HEK293 (cell line): ENCODE results near the gene THBS1.

Experiments used
- CTCF ChIA-PET: fragments of 350-600 bp; formaldehyde crosslinking; extraction: SDS; loops from one replicate; lab custom pipeline; 2021; ENCODE audit warnings: antibody characterized with exemption; lab: Yijun Ruan, JAX
- POLR2A ChIA-PET: fragments of 300-600 bp; formaldehyde crosslinking; extraction: SDS; loops from one replicate; lab custom pipeline; 2020; ENCODE audit warnings: antibody characterized with exemption, inconsistent platforms; lab: Yijun Ruan, JAX
- H3K27ac ChIP-seq: fragments of 200-500 bp; sonication (Bioruptor generic); 2 replicates; pipeline ENCODE4 v1.5.1; 2014; ENCODE audit warnings: low read depth, low read length, control low read depth, inconsistent platforms; ENCODE audit errors: extremely low read depth
- H3K36me3 ChIP-seq, 2 experiments: fragments of 200-500 bp in 1 of 2; sonication (Bioruptor generic) in 1 of 2; 1 replicate in 1 of 2; 2 replicates in 1 of 2; pipeline ENCODE4 v1.5.1; 2014 to 2017; ENCODE audit warnings: inconsistent platforms in 2 of 2, low read length in 2 of 2; ENCODE audit not compliant: control insufficient read depth in 2 of 2, insufficient read depth in 1 of 2
- H3K4me1 ChIP-seq: fragments of 200-500 bp; sonication (Bioruptor generic); 2 replicates; pipeline ENCODE4 v1.5.1; 2014; ENCODE audit warnings: mild to moderate bottlenecking, low read length, inconsistent platforms; ENCODE audit not compliant: control insufficient read depth, insufficient read depth
- H3K4me3 ChIP-seq: 2 replicates; pipeline ENCODE4 v1.5.1; 2011; ENCODE audit warnings: low read depth, mild to moderate bottlenecking, control low read depth, low read length, moderate library complexity
- H3K9me3 ChIP-seq: fragments of 200-500 bp; sonication (Bioruptor generic); 2 replicates; pipeline ENCODE4 v1.5.1; 2014; ENCODE audit warnings: low read depth, low read length, inconsistent platforms; ENCODE audit not compliant: control insufficient read depth, insufficient read depth
- HOXC10 ChIP-seq: sonication (generic); formaldehyde crosslinking; IDR thresholded peaks from 2 replicates; pipeline ENCODE4 v1.8.1; 2023; ENCODE audit warnings: mild to moderate bottlenecking, missing genetic modification reagents
- IKZF3 ChIP-seq: fragments of 450-650 bp; IDR thresholded peaks from 2 replicates; pipeline ENCODE4 v1.5.0; 2018; ENCODE audit warnings: missing biosample characterization, mild to moderate bottlenecking, missing genetic modification characterization, moderate library complexity
- KLF17 ChIP-seq: fragments of 450-650 bp; formaldehyde crosslinking; IDR thresholded peaks from 2 replicates; pipeline ENCODE4 v1.5.1; 2016; ENCODE audit warnings: missing biosample characterization, missing genetic modification characterization
- KLF8 ChIP-seq: fragments of 450-650 bp; formaldehyde crosslinking; IDR thresholded peaks from 2 replicates; pipeline ENCODE4 v1.5.1; 2016; ENCODE audit warnings: missing biosample characterization, missing genetic modification characterization
- KLF9 ChIP-seq: fragments of 450-650 bp; formaldehyde crosslinking; IDR thresholded peaks from 2 replicates; pipeline ENCODE4 v1.5.1; 2016; ENCODE audit warnings: missing biosample characterization, missing genetic modification characterization, low read depth
- SETDB1 ChIP-seq: IDR thresholded peaks from one replicate; pipeline ENCODE4 v1.6.1; 2017; ENCODE audit warnings: mild to moderate bottlenecking, low read length, moderate library complexity, mixed read lengths; ENCODE audit not compliant: insufficient read length
- ZBTB1 ChIP-seq: fragments of 450-650 bp; formaldehyde crosslinking; IDR thresholded peaks from 2 replicates; pipeline ENCODE4 v1.5.1; 2016; ENCODE audit warnings: missing biosample characterization, missing genetic modification characterization
- ZNF157 ChIP-seq: fragments of 450-650 bp; formaldehyde crosslinking; IDR thresholded peaks from 2 replicates; pipeline ENCODE4 v1.5.1; 2016; ENCODE audit warnings: missing biosample characterization, missing genetic modification characterization
- ZNF184 ChIP-seq: fragments of 450-650 bp; IDR thresholded peaks from 2 replicates; pipeline ENCODE4 v1.5.1; 2018; ENCODE audit warnings: missing biosample characterization, mild to moderate bottlenecking, missing genetic modification characterization
- ZNF214 ChIP-seq: fragments of 450-650 bp; formaldehyde crosslinking; IDR thresholded peaks from 2 replicates; pipeline ENCODE4 v1.5.1; 2017; ENCODE audit warnings: missing biosample characterization, mild to moderate bottlenecking, missing genetic modification characterization, borderline replicate concordance
- ZNF280D ChIP-seq: fragments of 450-650 bp; formaldehyde crosslinking; IDR thresholded peaks from 2 replicates; pipeline ENCODE4 v1.5.1; 2016; ENCODE audit warnings: missing biosample characterization, missing genetic modification characterization
- ZNF335 ChIP-seq: fragments of 450-650 bp; formaldehyde crosslinking; conservative IDR thresholded peaks from 2 replicates; pipeline ENCODE4 v1.5.1; 2016; ENCODE audit warnings: missing biosample characterization, missing genetic modification characterization
- ZNF394 ChIP-seq: fragments of 450-650 bp; formaldehyde crosslinking; IDR thresholded peaks from 2 replicates; pipeline ENCODE4 v1.5.1; 2016; ENCODE audit warnings: missing biosample characterization, missing genetic modification characterization, mild to moderate bottlenecking, moderate library complexity, borderline replicate concordance
- ZNF449 ChIP-seq: fragments of 450-650 bp; formaldehyde crosslinking; IDR thresholded peaks from 2 replicates; pipeline ENCODE4 v1.5.1; 2017; ENCODE audit warnings: missing biosample characterization, mild to moderate bottlenecking, missing genetic modification characterization, moderate library complexity
- ZNF610 ChIP-seq: fragments of 450-650 bp; formaldehyde crosslinking; IDR thresholded peaks from 2 replicates; pipeline ENCODE4 v1.5.1; 2016; ENCODE audit warnings: missing biosample characterization, missing genetic modification characterization, borderline replicate concordance
- ZNF664 ChIP-seq: fragments of 450-650 bp; formaldehyde crosslinking; IDR thresholded peaks from 2 replicates; pipeline ENCODE4 v1.5.1; 2016; ENCODE audit warnings: missing biosample characterization, missing genetic modification characterization
- ZNF747 ChIP-seq: fragments of 450-650 bp; formaldehyde crosslinking; IDR thresholded peaks from 2 replicates; pipeline ENCODE4 v1.5.1; 2016; ENCODE audit warnings: missing biosample characterization, missing genetic modification characterization
- ZNF785 ChIP-seq: fragments of 450-650 bp; formaldehyde crosslinking; IDR thresholded peaks from 2 replicates; pipeline ENCODE4 v1.5.1; 2016; ENCODE audit warnings: missing biosample characterization, missing genetic modification characterization
- ZNF792 ChIP-seq: fragments of 450-650 bp; formaldehyde crosslinking; IDR thresholded peaks from 2 replicates; pipeline ENCODE4 v1.5.1; 2016; ENCODE audit warnings: missing biosample characterization, missing genetic modification characterization
- ZSCAN5A ChIP-seq: fragments of 450-650 bp; formaldehyde crosslinking; IDR thresholded peaks from 2 replicates; pipeline ENCODE4 v1.5.1; 2016; ENCODE audit warnings: missing biosample characterization, missing genetic modification characterization

Gene THBS1

GRCh38 chr15:39595338-39596221 is 14.7 kb downstream of the THBS1 start:
- H3K4me1 ChIP-seq, result no peaks in the 10 kb centered on the region
- H3K36me3 ChIP-seq, result peaks cover 3 to 30% of the 10 kb centered on the region in 2 experiments; a peak in 1 of 3 replicates
- CTCF ChIA-PET, result interaction anchor here (0.7 kb wide), 1 partner anchor 282 kb away, joined by 3 read pairs; no protein-coding TSS in a partner anchor
- no peak overlapping the region for H3K4me3 ChIP-seq
- TF ChIP-seq ZNF610 (tag by site-specific recombination), result no peak
- POLR2A ChIA-PET, result no interaction called here
- H3K27ac ChIP-seq, result no peak overlapping the region
- no peaks in the 10 kb centered on the region for H3K9me3 ChIP-seq

- Histone ChIP-seq H3K4me3 (no peak overlapping the region), H3K36me3 (peaks cover 3 to 23% of the 10 kb centered on the region in 2 experiments; a peak in 1 of 3 replicates), H3K27ac (no peak overlapping the region), H3K4me1 (no peaks in the 10 kb centered on the region), H3K9me3 (no peaks in the 10 kb centered on the region)
- POLR2A ChIA-PET, result no interaction called here
- CTCF ChIA-PET, result no interaction called here
- TF ChIP-seq ZBTB1 (no peak), ZSCAN5A (tag by site-specific recombination) (no peak), HOXC10 (CRISPR knock-in tag) (no peak), ZNF747 (tag by site-specific recombination) (no peak), ZNF449 (tag by site-specific recombination) (no peak), KLF8 (no peak), KLF17 (no peak), ZNF184 (tag by site-specific recombination) (no peak), SETDB1 (no peak), ZNF394 (tag by site-specific recombination) (no peak)
- TF ChIP-seq, all 188 proteins: peak for 0
These were observed 15.6 kb downstream of the THBS1 start for GRCh38 chr15:39596358-39597051.

- POLR2A ChIA-PET, result no interaction called here
- H3K9me3 ChIP-seq, result no peaks in the 10 kb centered on the region
- no peak for TF ChIP-seq ZNF214 (tag by site-specific recombination)
- TF ChIP-seq ZNF792 (tag by site-specific recombination), result no peak
- TF ChIP-seq KLF9, result no peak
- no peak for TF ChIP-seq ZBTB1
- no peak for TF ChIP-seq ZNF785 (tag by site-specific recombination)
- TF ChIP-seq ZNF335 (tag by site-specific recombination), result no peak
- no peak for TF ChIP-seq IKZF3 (tag by site-specific recombination)
- no peak for TF ChIP-seq ZNF157 (tag by site-specific recombination)
- no peak for TF ChIP-seq ZNF664 (tag by site-specific recombination)
- TF ChIP-seq ZNF280D (tag by site-specific recombination), result no peak
- TF ChIP-seq ZNF449 (tag by site-specific recombination), result no peak
- TF ChIP-seq, all 188 proteins: peak for 0
- Histone ChIP-seq H3K36me3 (peaks cover 3 to 21% of the 10 kb centered on the region in 2 experiments; a peak in 1 of 3 replicates), H3K4me3 (no peak overlapping the region), H3K4me1 (no peaks in the 10 kb centered on the region), H3K27ac (no peak overlapping the region)
- CTCF ChIA-PET, result no interaction called here
These were observed 16.5 kb downstream of the THBS1 start for GRCh38 chr15:39597336-39597735.
